ENCODE measurements around the gene PRRX1.

The PRRX1 gene

DNA sequence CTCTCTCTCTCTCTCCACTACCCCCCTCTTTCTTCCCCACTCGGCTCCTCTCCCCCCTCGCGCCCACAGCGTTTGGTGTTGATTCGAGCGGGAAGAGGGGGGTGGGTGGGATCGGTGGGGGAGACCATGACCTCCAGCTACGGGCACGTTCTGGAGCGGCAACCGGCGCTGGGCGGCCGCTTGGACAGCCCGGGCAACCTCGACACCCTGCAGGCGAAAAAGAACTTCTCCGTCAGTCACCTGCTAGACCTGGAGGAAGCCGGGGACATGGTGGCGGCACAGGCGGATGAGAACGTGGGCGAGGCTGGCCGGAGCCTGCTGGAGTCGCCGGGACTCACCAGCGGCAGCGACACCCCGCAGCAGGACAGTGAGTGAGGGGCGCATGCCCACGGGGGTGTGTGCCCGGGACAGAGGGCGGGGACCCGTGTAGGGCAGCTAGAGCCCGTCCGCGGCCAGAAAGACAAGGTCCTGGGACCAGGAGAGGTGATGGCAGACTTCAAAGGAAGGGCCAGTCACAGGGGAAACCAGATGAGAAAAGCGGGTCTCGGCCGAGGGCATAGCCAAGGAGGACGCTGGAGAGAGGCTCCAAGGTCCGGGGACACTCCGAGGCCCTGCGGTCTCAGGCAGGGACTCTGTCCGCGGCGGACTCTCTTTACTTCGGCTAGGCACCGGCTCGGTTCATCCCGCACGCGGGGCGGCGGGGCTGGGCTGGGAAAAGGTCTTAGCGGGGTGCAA, at the start of gene PRRX1:
PRRX1 (plus strand) TSS at position 39 of the 735 bp plus-strand sequence; CDS start at position 127, 88 bp downstream.
- no peak for DNase-seq

- no peak for DNase-seq
These were observed 46.2 kb upstream of the PRRX1 start for GRCh38 chr1:170617591-170618330.

DNA sequence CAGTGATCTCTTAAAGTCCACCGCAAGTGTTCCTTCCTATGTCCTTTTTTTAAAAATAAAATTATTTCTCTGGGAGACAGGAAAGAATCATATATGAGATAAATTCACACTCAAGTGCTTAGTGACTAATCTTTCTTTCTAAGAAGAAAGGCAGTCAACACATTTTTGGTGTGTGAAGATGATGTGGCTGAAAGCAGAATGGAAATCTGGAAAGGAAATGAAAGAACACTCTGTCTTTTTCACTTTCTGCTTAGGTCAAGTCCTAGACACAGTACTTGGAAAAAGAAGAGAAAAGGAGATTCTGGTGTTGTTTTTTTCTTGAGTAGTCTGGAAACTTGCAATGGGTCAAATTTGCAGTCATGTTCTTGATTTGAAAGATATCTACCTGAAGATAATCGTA, 45.5 kb upstream of the PRRX1 start:
- DNase-seq, result no peak

GRCh38 chr1:170619241-170620028, 44.5 kb upstream of the PRRX1 start:
- DNase-seq, result no peak

DNA sequence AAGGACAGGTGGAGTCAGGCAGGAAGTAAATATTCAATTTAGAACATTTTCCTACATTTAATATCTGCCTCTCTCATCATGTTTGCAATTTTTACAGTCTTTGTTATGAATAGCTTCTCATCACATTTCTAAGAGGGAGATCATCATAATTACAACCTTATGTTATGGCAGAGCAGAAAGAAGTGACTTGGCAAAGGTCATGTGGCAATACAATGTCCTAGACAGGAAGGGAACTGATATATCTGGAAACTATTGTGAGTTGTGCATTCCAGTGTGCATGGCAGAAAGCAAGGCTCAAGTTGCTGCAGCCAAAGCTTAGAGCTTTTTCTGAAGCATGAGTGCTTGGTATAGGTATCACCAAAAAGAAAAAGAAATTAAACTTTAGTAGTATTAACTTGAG, 43.8 kb upstream of the PRRX1 start:
- DNase-seq, result no peak

GRCh38 chr1:170623171-170623570, 40.8 kb upstream of the PRRX1 start:
- no peak for DNase-seq

DNA sequence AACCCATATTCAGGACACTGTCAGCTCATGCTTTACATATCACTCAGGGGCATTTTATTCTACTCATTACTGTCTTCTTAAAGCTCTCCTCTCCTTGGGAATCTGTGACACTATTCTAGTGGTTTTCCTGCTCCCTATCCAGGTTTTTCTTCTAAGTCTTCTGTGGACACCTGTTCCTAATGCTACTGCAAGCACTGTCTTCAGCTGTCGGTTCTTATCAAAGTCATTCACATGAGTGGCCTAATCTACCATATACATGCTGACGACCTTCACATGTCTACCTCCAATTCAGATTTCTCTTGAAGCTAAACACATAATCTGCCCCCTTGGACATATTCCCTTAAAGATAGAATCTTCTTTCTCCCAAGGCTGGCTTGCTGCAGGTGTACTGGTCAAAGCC, 39.8 kb upstream of the PRRX1 start:
- no peak for DNase-seq

DNA sequence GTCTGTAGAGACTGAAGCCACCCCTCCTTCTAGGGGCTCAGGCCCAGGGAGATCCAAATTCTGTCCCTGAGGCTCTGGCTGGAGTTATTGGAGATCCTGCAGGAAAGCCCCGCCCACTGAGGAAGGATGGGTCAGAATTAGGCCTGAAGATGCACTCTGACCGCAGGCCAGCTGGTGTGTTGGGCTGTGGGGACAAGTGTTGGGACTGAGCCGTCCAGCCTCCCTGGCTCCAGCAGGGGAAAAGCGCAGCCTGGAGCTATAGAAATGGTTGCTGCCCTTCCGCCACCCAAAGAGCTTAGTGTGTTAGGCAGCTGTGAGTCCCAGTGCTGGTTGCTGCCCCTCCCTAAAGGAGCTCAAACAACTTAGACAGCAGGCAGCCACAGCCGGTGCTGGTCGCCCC, 33.0 kb upstream of the PRRX1 start:
- no peak for DNase-seq

GRCh38 chr1:170634293-170634692, 29.6 kb upstream of the PRRX1 start:
- DNase-seq, result no peak

- no peak for DNase-seq
These were observed 29.0 kb upstream of the PRRX1 start for GRCh38 chr1:170634824-170635410.

DNA sequence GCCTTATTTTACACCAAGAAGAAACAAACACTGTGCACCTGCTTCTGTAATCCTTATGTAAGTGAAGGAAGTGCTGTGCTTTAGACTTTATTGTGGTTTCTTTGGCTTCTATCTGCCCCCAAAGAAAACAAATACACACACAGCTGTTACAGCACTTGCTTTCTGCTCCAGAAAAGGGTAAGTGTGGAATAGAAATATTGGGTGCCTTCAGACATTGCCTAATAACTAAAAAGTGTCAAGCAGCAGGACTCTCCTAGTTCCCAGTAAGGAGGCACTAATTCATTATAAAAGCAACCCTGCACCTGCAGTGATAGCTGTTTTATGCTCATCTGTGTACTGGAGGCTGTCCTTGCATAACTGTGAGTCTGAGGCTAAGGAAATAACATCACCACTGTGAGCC, 23.4 kb upstream of the PRRX1 start:
- DNase-seq, result no peak

DNA sequence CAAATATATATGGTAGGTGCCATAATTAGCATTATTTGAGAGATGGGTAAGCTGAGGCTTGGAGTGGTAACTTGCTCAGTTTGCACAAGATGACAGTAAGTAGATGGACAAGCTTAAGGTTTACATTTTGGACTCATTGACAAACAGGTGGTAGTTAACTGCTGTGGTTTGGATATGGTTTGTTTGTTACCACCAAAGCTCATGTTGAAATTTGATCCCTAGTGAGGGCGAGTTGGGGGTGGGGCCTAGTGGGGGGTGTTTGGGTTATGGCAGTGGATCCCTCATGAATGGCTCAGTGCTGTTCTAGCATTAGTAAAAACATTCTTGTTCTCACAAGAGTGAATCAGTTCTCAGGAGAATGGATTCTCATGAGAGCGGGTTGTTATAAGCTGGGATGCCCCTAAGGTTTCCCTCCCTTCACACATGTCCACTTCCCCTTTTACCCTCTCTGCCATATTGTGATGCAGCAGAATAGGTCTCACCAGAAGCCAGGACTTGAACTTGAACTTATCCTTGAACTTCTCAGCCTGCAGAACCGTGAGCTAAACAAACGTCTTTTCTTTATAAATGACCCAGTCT, 6.6 kb upstream of the PRRX1 start:
- DNase-seq, result no peak

DNA sequence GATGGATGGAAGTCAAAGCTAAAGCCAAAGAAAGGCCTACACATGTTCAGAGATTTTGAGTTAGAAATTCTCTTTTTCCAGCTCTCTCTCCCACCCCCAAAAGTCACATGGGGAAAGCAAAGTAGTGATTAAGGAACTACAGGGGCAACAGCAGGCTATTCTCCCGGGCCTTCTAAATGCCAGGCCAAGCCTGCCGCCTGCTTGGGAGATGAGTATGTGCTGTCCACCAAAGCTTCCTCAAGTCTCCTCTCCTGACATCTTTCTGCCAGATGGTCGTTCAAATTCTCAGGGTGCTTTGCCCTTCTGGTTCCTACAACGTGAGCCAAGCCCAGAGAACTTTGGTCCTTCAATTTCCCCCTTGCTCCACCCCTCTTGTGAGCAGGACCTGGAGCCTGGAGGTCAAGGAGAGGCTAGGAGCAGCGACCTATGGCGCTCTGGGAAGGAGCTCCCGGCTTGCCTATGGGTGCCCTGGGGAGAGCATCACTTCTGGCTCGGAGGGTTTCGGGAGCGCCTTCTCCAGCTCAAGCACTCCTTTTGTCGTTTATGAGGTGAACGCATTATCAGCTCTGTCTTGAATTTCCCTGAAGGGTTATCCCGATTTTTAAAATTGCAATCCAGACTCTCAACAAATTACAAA, 4.4 kb upstream of the PRRX1 start:
- no peak for DNase-seq

- no peak for DNase-seq
These were observed 3.6 kb upstream of the PRRX1 start for GRCh38 chr1:170660281-170660713.

DNA sequence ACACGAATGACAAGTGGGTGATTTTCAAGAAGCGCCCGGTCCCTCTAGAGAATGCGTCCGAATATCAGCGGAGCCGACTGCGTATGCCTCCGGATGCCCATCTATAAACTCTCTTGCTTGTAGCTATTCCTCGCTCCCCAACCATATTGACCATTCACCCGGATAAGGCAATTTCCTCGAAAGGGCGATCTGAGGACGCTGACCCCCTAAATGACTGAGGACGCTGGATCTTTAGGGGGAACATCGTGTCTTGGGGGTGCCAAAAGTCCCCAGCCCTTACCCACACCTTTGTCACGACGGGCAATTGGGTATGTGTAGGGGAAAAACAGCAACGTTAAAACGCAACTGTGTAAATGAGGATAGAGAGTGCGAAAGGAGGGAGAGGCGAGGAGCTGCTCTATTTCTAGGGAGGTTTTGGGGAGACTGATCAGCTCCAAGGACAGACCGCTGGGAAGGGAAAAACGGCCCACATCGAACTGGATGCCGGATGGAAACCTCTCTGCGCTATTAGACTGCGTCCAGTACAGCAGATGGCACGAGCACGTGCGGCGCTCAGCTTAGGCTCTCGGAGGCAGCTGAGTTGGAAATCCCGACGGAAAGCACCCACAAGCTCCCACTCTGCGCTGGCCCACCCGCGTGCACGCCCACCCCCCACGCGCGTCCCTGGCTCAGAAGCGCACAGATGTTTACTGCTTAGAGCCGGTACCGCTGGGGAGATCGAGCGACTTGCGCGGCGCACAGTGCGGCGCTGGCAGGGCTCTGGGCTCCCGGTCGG, 2.9 kb upstream of the PRRX1 start:
- no peak for DNase-seq

- no peak for DNase-seq
These were observed 2.1 kb upstream of the PRRX1 start for GRCh38 chr1:170661646-170662411.

- DNase-seq, result no peak
These were observed 1.1 kb upstream of the PRRX1 start for GRCh38 chr1:170662561-170663403.

DNA sequence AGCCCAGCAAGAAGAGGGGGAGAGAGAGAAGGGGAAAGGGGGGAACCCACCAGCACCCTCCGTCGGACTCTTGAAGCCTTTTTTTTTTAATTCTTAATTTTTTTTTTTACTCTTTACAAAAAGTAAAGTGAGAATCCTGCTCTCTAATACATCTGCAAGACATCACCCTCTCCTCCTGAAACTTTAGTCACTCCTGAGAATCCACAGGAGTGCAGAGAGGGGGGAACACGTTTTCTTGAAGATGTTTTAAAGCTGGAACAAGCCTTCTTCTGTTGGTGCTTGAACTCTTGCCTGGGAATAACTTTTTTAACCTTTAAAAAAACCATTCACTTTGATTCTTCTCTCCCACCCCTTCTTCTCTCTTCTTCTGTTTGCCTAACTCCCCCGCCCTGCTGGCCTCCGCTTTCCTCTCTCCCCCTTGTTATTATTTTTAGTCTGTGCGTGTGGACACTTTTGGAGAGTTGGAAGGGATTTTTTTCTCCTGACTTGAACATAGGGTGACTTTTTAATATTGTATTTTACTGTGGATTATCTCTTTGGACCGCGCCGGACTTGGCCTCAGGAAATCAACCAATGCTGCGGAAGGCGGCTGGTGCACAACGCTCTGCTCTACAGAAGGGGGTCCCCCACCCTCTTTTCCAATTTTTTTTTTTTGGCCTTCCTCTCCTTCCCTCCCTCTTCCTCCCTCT, 383 bp upstream of the PRRX1 start:
- DNase-seq, result no peak
